Measurements from ENCODE around the gene TMEM151B. TPM values are rescaled to one million over a fixed set of nuclear protein-coding genes. Genes with fewer than 3 reads are reported as not detected.

TMEM151B gene
- total and polyA plus RNA-seq, 10 of the 15 experiments (the other 5 are each of a cell fraction or from before 2014, with no cell fraction given): 0.01 to 0.19 (median 0.05) TPM; not detected in 6

DNA sequence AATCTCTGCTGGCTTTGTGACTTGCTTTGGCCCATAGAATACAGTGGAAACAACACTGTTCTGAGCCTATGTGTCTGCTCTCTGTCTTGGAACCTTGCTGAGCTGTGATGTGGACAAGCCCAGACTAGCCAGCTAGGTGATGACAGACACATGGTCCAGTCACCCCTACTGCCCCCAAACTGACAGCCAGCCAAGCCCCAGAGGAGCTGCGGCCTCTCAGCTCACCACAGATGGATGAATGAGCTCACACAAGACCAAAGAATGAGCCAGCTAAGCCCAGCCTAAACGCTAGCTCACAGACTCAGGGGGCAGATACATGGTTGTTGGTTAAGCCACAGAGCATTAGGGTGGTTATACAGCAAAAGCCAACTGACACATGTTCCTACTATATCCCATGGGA lies 38.8 kb downstream of the TMEM151B start (continued):
- TF ChIP-seq CHD2 (IDR thresholded peaks at IDR 0.05; ENCODE audit: borderline replicate concordance, low read depth, low read length) (no peak), MTA3 (IDR thresholded peaks at IDR 0.05; ENCODE audit: borderline replicate concordance, low read length) (no peak), MLLT1 (IDR thresholded peaks at IDR 0.05) (no peak), SIN3A (IDR thresholded peaks at IDR 0.05; ENCODE audit: low read depth, low read length) (no peak)

DNA sequence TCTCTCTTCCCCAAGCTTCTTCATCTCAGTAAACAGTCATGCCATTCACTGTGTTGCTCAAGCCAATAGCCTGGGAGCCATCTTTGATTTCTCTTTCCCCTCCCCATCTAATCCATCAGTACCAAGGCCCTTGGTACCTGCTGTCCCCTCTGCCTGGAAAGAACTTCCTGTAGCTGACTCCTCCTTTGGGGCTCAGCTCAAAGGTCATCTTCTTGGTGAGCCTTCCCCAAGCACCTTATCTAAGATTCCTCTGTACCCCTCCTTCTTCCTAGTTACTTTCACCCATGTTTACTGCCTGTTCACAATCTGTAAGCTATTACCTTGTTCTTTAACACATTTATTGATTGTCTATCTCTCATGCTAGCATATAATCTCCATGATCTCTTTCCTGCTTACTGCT lies 39.4 kb downstream of the TMEM151B start:
- TF ChIP-seq PAX5 (IDR thresholded peaks at IDR 0.05; ENCODE audit: borderline replicate concordance, low read depth, low read length): no peak
- TF ChIP-seq FOS (IDR thresholded peaks at IDR 0.05; ENCODE audit: borderline replicate concordance, extremely low read depth, insufficient read length): no peak
- TF ChIP-seq, protein P1, sequence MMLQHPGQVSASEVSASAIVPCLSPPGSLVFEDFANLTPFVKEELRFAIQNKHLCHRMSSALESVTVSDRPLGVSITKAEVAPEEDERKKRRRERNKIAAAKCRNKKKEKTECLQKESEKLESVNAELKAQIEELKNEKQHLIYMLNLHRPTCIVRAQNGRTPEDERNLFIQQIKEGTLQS (IDR thresholded peaks at IDR 0.05; ENCODE audit: borderline replicate concordance, extremely low read depth, low read depth, low read length): no peak
- TF ChIP-seq BMI1 (IDR thresholded peaks at IDR 0.05; ENCODE audit: borderline replicate concordance): no peak
- TF ChIP-seq NR2C1 (IDR thresholded peaks at IDR 0.05): no peak
- no peak for TF ChIP-seq HDAC6 (IDR thresholded peaks at IDR 0.05; ENCODE audit: unreplicated experiment)
- no peak for TF ChIP-seq NR2C2 (IDR thresholded peaks at IDR 0.05; ENCODE audit: borderline replicate concordance, control insufficient read depth, insufficient read length, low read depth)
- no peak for TF ChIP-seq TCF3 (IDR thresholded peaks at IDR 0.05; ENCODE audit: borderline replicate concordance, insufficient read depth, low read depth, low read length)
- no peak for TF ChIP-seq IRF3 (IDR thresholded peaks at IDR 0.05)
- TF ChIP-seq RB1 (IDR thresholded peaks at IDR 0.05; ENCODE audit: borderline replicate concordance): no peak
- CTCF ChIA-PET: interaction anchor here (0.9 to 7.4 kb wide), 4 partner anchors 28 to 42 kb away, joined by 4 to 87 read pairs (median 5); partner anchors contain the start of genes NFKBIE and TMEM151B
- Histone ChIP-seq H3K9ac (ENCODE audit: control insufficient read depth, insufficient read depth, low read length) (no peak overlapping the region), H3K4me3 (no peak overlapping the region), H3K79me2 (ENCODE audit: control insufficient read depth, insufficient read depth, low read length) (peaks cover 11% of the 10 kb centered on the region), H2AFZ (ENCODE audit: control insufficient read depth, low read depth, low read length) (no peak overlapping the region), H3K27me3 (replicated peaks in 1 of 2; ENCODE audit: control insufficient read depth in 2 of 2, insufficient read depth in 2 of 2, low read length in 1 of 2) (no peaks in the 10 kb centered on the region), H3K27ac (ENCODE audit: control insufficient read depth, insufficient read depth) (no peak overlapping the region), H3K36me3 (ENCODE audit: control insufficient read depth in 2 of 2, insufficient read depth in 2 of 2, low read length in 1 of 2) (peaks cover 12 to 17% of the 10 kb centered on the region in 2 experiments), H4K20me1 (ENCODE audit: control insufficient read depth, insufficient read depth) (no peaks in the 10 kb centered on the region), H3K4me2 (ENCODE audit: control insufficient read depth, insufficient read depth) (no peak overlapping the region), H3K4me1 (ENCODE audit: control insufficient read depth, insufficient read depth, low read length) (peaks cover 5% of the 10 kb centered on the region), H3K9me3 (replicated peaks; ENCODE audit: control insufficient read depth, insufficient read depth, low read length) (no peaks in the 10 kb centered on the region)
- DNase-seq (ENCODE audit: low read depth, low spot score) (no peak), ATAC-seq (no peak), FAIRE-seq (no peak)
- intact Hi-C loops (cut with micrococcal nuclease; ENCODE audit: unreplicated experiment) (no loop called here), in situ Hi-C loops (cut with MboI) (no loop called here)
- SMC1A ChIA-PET (ENCODE audit: uncharacterized antibody, unreplicated experiment): no interaction called here
- RAD21 ChIA-PET (ENCODE audit: unreplicated experiment): no interaction called here
- POLR2A ChIA-PET: no interaction called here
- no TSS peak for BruUV-seq (replicated peaks)

Measured in GM12878 (cell line).